IMR-90 (cell line): ENCODE measurements around the gene ING3.

Experiments
- BHLHE40 ChIP-seq: fragments of 150-350 bp; IDR thresholded peaks from 2 replicates; pipeline ENCODE4 v1.6.1; 2016; ENCODE audit warnings: mild to moderate bottlenecking, low read depth, low read length
- CEBPB ChIP-seq: IDR thresholded peaks from 2 replicates; pipeline ENCODE4 v1.6.1; 2012; ENCODE audit warnings: low read depth, low read length, improper control_type of control experiment
- CTCF ChIP-seq: conservative IDR thresholded peaks from 2 replicates; pipeline ENCODE4 v1.5.1; 2012; ENCODE audit warnings: mild to moderate bottlenecking, low read depth, low read length, improper control_type of control experiment
- ELK1 ChIP-seq: fragments of 150-350 bp; IDR thresholded peaks from 2 replicates; pipeline ENCODE4 v1.6.1; 2016; ENCODE audit warnings: low read depth, mild to moderate bottlenecking, low read length, moderate library complexity, borderline replicate concordance
- FOS ChIP-seq: fragments of 150-350 bp; IDR thresholded peaks from 2 replicates; pipeline ENCODE4 v1.6.1; 2016; ENCODE audit warnings: low read depth, low read length
- MAFK ChIP-seq: IDR thresholded peaks from 2 replicates; pipeline ENCODE4 v1.6.1; 2012; ENCODE audit warnings: low read depth, low read length, improper control_type of control experiment
- MXI1 ChIP-seq: IDR thresholded peaks from 2 replicates; pipeline ENCODE4 v1.6.1; 2012; ENCODE audit warnings: low read depth, mild to moderate bottlenecking, low read length, moderate library complexity, borderline replicate concordance
- NFE2L2 ChIP-seq: fragments of 150-350 bp; IDR thresholded peaks from 2 replicates; pipeline ENCODE4 v1.6.1; 2016; ENCODE audit warnings: low read depth, mild to moderate bottlenecking, low read length
- POLR2A ChIP-seq: IDR thresholded peaks from 2 replicates; pipeline ENCODE4 v1.6.1; 2012; ENCODE audit warnings: mild to moderate bottlenecking, low read depth, low read length
- RAD21 ChIP-seq: IDR thresholded peaks from 2 replicates; pipeline ENCODE4 v1.6.1; 2012; ENCODE audit warnings: low read length, improper control_type of control experiment
- RFX5 ChIP-seq: IDR thresholded peaks from 2 replicates; pipeline ENCODE4 v1.8.0; 2012; ENCODE audit warnings: low read depth, mild to moderate bottlenecking, low read length, moderate library complexity
- USF2 ChIP-seq: fragments of 150-350 bp; IDR thresholded peaks from 2 replicates; pipeline ENCODE4 v1.6.1; 2017; ENCODE audit warnings: mild to moderate bottlenecking, antibody characterized with exemption, low read length, low read depth

GRCh38 chr7:120955577-120956149 is 5.1 kb downstream of the ING3 start:
- no peak for TF ChIP-seq CTCF
- no peak for TF ChIP-seq CEBPB
- no peak for TF ChIP-seq POLR2A
- TF ChIP-seq FOS: no peak
- TF ChIP-seq RFX5: no peak
- no peak for TF ChIP-seq MXI1
- no peak for TF ChIP-seq ELK1
- TF ChIP-seq USF2: no peak
- TF ChIP-seq BHLHE40: no peak
- TF ChIP-seq RAD21: no peak
- TF ChIP-seq NFE2L2: no peak
- TF ChIP-seq MAFK: no peak
